ENCODE results near the gene SATB1. TPM values are rescaled to one million over a fixed set of nuclear protein-coding genes. Genes with fewer than 3 reads are reported as not detected.
A peak's percentile ranks its signal among the peaks of the same experiment; 100 is the strongest.

Gene SATB1
- total RNA-seq, 2 donors from 2014 or later, result 414 to 494 TPM

DNA sequence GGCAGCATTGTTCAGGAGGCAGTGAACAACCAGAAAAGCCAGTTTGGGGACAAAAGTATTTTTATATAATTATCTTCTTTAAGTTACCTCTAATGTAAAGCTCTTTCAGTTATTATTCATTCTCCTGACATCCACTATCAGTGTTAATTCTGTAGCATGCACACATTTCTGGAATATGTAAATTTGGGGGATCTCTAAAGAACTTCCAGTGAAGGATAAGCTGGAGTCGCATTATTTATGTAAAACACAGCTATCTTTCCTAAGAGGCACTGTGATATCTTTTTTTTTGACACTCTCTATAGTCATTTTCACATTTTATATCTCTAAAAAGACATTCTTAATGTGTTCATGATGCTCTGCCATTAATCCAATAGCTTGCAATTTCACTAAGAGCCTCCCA, 26.7 kb downstream of the SATB1 start:
- Mint-ChIP-seq H3K36me3 (ENCODE audit: low read depth) (peaks cover 100% of the 10 kb centered on the region), H3K4me1 (peaks cover 66% of the 10 kb centered on the region), H3K4me3 (peak overlapping the region; percentile 19), H3K9me3 (no peaks in the 10 kb centered on the region), H3K27ac (peak overlapping the region; percentile 75), H3K27me3 (no peaks in the 10 kb centered on the region)
- ATAC-seq (replicated peaks), result no peak

DNA sequence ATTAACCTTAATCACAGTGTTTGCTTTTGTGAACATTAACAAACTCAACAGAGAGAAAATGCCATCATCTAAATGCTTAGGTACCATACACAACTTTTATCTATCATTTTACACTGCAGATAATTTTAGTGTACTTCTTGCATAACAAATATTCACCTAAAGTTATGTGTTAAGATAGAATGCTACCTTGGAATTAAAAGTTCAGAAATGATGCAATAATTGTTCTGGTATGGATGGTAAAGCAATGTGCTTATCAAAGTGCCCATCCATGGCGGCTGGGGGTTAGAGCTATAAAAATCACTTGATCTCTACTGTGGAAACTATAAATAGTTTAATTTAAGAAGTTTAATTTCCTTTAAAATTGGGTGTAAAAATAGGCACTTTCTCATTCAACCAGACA, 28.7 kb downstream of the SATB1 start:
- Mint-ChIP-seq H3K9me3 (no peaks in the 10 kb centered on the region), H3K36me3 (ENCODE audit: low read depth) (peaks cover 100% of the 10 kb centered on the region), H3K27ac (peak overlapping the region; percentile 55), H3K4me1 (peaks cover 58% of the 10 kb centered on the region), H3K4me3 (no peak overlapping the region), H3K27me3 (no peaks in the 10 kb centered on the region)
- ATAC-seq (replicated peaks), result no peak

DNA sequence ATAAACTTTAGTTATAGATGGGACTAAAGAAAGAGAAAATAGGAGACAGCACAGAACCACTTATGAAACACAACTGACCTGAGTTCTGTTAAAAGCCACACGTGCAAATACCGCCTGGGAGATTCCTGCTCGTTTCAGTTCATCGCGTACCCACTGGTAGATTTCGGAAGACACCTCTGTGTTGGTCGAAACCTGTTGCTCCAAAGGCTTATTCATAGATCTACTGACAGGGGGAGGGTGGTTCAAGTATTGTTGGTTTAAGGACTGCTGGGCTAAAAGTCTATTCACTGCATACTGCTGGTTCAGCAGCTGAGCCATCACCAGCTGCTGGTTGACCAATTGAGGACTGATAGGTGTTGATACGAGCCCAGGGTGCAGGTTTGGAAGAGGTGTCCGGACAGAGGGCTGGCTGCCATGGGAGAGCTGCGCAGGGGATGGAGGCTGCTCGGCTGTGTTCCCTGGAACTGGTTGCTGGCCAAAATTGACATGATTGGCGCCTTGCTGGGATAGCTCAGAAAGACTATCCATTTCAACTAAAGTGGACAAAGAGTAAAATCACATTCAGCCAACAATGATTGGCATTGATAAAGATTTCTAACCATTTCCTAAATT, 30.6 kb downstream of the SATB1 start:
- H3K4me1 Mint-ChIP-seq, result peaks cover 44% of the 10 kb centered on the region
- peak overlapping the region; percentile 20 for H3K4me3 Mint-ChIP-seq
- peaks cover 100% of the 10 kb centered on the region for H3K36me3 Mint-ChIP-seq (ENCODE audit: low read depth)
- H3K27me3 Mint-ChIP-seq, result no peaks in the 10 kb centered on the region
- peak overlapping the region; percentile 60 for H3K27ac Mint-ChIP-seq
- ATAC-seq (replicated peaks), result no peak
- no peaks in the 10 kb centered on the region for H3K9me3 Mint-ChIP-seq

DNA sequence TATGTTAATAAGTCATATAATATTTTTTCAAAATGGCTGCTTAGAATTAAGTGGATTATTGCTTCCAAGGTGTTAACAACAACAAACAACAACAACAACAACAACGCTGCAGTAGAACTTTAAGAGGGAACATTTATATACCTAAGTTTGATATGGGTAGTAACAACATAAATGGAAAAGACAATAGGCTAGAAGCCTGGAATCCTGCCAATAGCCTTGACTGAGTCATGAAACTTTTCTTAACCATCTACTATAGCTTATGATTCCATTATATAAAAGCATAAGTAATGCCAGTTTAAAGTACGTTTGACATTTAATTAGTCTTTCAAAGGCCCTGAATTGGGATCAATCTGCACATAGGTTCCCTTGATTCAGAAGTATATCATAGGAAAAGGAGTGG, 31.2 kb downstream of the SATB1 start:
- peak overlapping the region; percentile 20 for H3K4me3 Mint-ChIP-seq
- H3K27ac Mint-ChIP-seq, result peak overlapping the region; percentile 60
- ATAC-seq (replicated peaks), result no peak
- H3K27me3 Mint-ChIP-seq, result no peaks in the 10 kb centered on the region
- peaks cover 100% of the 10 kb centered on the region for H3K36me3 Mint-ChIP-seq (ENCODE audit: low read depth)
- H3K4me1 Mint-ChIP-seq, result peaks cover 38% of the 10 kb centered on the region
- H3K9me3 Mint-ChIP-seq, result no peaks in the 10 kb centered on the region

DNA sequence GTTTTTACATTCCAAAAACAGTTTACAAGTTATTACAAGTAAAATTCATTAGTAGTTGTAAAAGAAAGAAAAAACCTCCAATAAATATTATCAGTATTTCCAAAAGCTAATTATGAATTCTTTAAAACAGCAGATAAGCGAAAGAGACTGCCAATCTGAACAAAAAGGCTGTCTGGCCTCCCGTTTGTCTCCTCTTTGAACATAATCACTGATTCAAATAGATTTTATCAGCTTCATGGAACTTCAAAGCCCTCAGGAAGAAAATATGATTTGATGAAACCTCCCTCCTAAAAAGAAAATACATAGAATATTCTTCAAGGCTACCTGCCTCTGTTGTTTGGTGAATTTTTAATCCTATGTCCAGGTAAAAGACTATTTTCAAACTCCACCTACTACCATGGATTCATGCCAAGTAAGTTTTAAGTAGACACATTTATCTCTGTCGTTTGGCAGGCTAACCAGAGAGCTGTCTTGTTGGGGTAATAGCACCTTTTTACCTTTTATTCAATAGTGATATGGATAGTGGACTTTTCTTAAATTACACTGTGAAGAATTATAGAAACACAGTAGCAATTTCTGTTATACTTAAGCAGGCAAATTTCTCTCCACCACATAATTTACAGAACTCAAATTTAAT, 35.0 kb downstream of the SATB1 start:
- H3K4me1 Mint-ChIP-seq, result peaks cover 20% of the 10 kb centered on the region
- no peak for ATAC-seq (replicated peaks)
- no peaks in the 10 kb centered on the region for H3K27me3 Mint-ChIP-seq
- H3K4me3 Mint-ChIP-seq, result no peak overlapping the region
- H3K9me3 Mint-ChIP-seq, result no peaks in the 10 kb centered on the region
- peaks cover 100% of the 10 kb centered on the region for H3K36me3 Mint-ChIP-seq (ENCODE audit: low read depth)
- H3K27ac Mint-ChIP-seq, result peak overlapping the region; percentile 74

DNA sequence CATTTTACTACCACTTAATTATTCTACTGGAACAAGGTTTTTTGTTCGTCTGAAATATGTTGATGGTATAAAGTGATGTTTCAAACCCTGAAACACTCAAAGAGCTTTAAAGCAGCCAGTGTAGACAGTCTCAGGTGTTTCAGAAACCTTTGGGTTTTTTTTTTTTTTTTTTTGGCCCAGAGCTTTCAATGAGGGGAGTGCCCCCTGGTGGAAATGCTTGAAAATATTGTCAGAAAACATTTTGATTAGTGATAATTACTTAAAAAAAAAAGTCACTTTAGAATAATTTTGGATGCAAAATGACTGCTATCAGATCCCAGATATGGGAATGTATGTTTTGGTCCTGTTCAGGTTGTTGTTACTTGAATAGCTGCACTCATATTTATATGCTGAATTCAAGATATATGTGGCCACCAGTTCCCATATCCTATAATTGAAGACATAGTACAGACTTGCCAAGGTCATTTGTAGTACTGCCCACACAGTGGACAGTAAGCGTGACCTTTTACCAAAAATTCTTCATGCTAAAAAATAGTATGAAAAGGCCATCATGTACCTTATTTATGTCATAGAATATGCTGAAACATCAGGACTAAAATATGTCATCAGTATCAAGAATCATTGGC, 35.9 kb downstream of the SATB1 start:
- ATAC-seq (replicated peaks), result no peak
- H3K9me3 Mint-ChIP-seq, result no peaks in the 10 kb centered on the region
- no peak overlapping the region for H3K27ac Mint-ChIP-seq
- H3K4me3 Mint-ChIP-seq, result no peak overlapping the region
- H3K36me3 Mint-ChIP-seq (ENCODE audit: low read depth), result peaks cover 100% of the 10 kb centered on the region
- H3K4me1 Mint-ChIP-seq, result peaks cover 14% of the 10 kb centered on the region
- H3K27me3 Mint-ChIP-seq, result no peaks in the 10 kb centered on the region

DNA sequence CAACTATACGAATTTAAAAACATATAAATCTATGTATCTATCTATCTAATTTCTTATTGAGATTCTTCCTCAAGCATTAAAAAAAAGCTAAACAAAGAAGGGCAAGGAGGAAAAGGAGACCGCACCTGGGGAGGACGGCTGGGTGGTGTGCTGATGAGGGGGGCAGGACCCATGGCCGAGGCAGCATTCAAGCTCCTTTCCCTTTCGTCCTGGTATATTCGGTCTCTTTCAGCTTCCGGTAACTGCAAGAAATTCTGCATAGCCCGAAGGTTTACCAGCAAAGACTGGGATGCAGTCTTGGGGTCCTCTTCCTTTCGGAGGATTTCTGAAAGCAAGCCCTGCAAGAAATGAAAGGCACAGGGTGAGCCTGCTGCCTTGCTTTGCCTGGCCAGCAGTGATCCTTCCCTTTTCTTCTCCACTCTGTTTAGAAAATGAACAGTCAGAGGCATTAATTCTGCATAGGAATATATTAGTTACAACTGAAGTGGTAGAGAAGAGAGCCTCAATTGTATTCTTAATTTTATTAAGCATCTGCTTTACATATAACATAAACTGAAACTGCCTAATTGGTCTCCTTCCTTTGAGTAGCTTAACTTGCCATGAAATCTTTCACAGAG, 38.8 kb downstream of the SATB1 start:
- H3K9me3 Mint-ChIP-seq, result no peaks in the 10 kb centered on the region
- H3K36me3 Mint-ChIP-seq (ENCODE audit: low read depth), result peaks cover 100% of the 10 kb centered on the region
- H3K4me1 Mint-ChIP-seq, result peaks cover 11% of the 10 kb centered on the region
- ATAC-seq (replicated peaks), result no peak
- no peaks in the 10 kb centered on the region for H3K27me3 Mint-ChIP-seq
- H3K4me3 Mint-ChIP-seq, result no peak overlapping the region
- H3K27ac Mint-ChIP-seq, result no peak overlapping the region

DNA sequence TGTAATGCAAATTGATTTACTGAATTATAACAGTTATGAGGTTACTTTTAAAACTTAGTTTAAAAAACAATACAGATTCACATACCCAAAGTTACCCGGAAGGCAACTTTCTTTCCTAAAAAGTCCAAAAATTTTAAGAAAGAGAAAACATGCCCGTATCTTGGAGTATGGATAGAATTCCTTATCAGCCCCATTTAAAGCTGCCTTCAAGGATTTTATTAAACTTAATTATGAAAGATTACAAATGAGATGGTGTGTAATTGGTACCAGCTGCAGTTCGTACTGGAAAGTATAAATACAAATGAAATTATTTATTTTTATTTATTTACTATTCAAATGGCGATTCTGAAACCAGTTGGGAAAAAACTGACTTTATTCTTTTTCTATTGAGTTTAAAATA, 39.4 kb downstream of the SATB1 start:
- no peak for ATAC-seq (replicated peaks)
- Mint-ChIP-seq H3K27me3 (no peaks in the 10 kb centered on the region), H3K9me3 (no peaks in the 10 kb centered on the region), H3K36me3 (ENCODE audit: low read depth) (peaks cover 100% of the 10 kb centered on the region), H3K27ac (no peak overlapping the region), H3K4me1 (peaks cover 11% of the 10 kb centered on the region), H3K4me3 (no peak overlapping the region)

DNA sequence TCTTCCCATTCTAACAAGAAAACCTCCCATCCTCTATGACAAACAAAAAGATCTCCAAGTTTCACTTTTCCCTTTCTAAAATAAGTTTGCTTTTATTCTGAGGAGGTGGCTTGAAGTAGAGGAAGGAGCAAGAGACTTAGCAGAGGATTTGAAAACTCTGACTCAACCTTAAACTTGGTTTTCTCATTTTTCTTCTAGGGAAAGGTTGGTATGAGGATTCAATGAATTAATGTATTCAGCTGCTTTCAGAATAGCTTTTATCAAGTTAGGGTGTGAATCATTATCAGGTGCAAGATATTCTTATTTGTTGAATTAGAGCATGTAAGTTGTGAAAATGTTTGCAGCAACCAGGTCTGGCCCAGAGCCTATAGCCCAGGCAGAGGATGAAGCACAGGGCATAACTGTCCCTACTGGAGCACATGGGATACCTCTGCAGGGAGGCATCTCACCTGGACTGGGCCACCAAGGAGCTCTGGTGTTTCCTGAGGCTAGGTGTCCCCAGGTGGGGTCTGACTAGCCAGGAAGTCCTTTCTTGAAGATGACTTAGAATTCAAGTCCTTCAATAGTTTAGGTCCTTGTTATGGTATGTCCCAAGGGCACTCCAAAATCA, 42.3 kb downstream of the SATB1 start:
- peak overlapping the region; percentile 50 for H3K27ac Mint-ChIP-seq
- H3K4me1 Mint-ChIP-seq, result peaks cover 11% of the 10 kb centered on the region
- ATAC-seq (replicated peaks), result peak; percentile 71
- peak overlapping the region; percentile 22 for H3K4me3 Mint-ChIP-seq
- H3K27me3 Mint-ChIP-seq, result no peaks in the 10 kb centered on the region
- no peaks in the 10 kb centered on the region for H3K9me3 Mint-ChIP-seq
- H3K36me3 Mint-ChIP-seq (ENCODE audit: low read depth), result peaks cover 100% of the 10 kb centered on the region

DNA sequence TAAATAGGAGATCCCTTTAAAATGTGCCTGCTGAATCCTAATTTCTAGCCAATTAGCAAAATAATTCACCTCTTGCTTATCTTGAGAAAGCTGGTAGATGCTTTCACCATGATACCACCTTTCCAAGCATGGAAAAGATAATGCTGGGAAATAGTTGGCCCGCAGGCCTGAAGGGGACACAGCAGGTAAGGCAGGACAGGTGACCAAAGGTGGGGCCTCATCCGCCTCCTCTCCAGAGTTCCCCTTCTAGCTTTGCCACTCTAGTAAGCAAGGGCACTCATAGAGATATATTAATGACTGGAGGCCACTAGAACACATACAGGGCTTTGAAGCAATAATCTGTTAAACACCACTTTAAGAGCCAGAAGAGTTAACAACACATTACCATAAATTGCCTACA, 45.5 kb downstream of the SATB1 start:
- Mint-ChIP-seq H3K27me3 (no peaks in the 10 kb centered on the region), H3K27ac (peak overlapping the region; percentile 63), H3K9me3 (no peaks in the 10 kb centered on the region), H3K4me3 (no peak overlapping the region), H3K36me3 (ENCODE audit: low read depth) (peaks cover 100% of the 10 kb centered on the region), H3K4me1 (peaks cover 30% of the 10 kb centered on the region)
- no peak for ATAC-seq (replicated peaks)

DNA sequence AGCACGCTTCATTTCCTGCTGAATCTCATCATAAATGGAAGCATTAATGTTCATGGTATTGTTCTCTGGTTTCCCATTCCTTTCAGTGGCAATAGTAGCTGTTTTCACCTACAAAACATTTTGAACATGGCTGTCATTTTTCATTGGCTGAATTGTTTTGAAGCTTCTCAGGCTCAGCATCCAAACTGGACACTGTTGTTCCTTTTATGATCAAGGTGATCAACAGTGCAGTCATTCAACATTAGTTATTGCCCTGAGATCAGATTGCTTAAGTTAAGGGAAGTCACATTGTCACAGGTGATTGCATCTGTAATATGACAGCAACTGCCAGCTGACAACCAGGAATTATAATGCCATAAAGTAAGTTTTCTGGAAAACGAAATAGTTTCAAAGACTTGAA, 46.9 kb downstream of the SATB1 start:
- Mint-ChIP-seq H3K4me3 (no peak overlapping the region), H3K27me3 (no peaks in the 10 kb centered on the region), H3K4me1 (peaks cover 40% of the 10 kb centered on the region), H3K36me3 (ENCODE audit: low read depth) (peaks cover 100% of the 10 kb centered on the region), H3K27ac (peak overlapping the region; percentile 59), H3K9me3 (no peaks in the 10 kb centered on the region)
- no peak for ATAC-seq (replicated peaks)

DNA sequence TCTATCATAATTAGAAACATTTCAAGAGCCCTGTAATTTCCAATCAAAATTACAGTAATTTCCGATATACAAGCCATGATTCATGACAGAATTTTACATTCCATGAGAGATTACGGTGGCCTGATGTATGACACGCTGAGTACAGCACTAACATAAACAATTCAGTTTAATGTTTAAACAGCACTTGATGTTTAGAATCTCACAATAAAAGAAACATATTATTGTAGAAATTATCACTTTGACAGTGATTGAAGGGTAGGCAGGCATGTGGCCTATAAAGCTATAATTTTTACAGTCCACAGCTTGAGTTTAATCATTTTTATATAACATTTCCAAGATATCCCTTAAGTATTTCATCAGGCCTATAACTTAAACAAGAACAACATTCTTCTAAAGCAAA, 48.5 kb downstream of the SATB1 start:
- Mint-ChIP-seq H3K4me3 (no peak overlapping the region), H3K27ac (no peak overlapping the region)

DNA sequence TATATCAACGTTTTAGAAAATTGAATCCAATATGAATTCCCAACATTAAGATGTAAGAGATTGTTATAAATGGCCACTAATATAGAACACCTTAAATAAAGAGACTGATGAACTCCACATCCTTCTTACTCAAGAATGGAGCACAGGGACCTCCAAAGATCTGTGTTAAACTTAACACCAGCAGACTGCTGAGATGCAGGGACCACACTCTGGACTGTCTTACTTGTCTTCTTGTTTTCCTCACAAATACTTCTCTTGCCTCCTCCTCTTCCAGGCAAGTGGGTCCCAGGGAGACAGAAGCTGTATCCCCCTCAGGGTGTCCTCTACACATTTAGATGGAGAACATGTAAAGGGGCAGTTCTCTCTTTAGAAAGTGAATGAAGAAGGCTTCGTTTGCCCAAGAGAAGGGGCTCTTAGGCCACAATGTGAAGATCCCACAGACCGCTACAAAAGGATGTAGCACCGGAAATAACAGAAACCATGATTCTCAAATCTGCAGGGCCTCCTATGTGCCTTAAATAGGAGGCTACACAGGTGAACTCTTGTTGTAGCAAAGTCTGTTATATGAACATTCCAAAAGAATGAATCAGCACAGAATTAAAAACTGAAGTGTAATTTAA, 52.2 kb downstream of the SATB1 start:
- Mint-ChIP-seq H3K27ac (peak overlapping the region; percentile 81), H3K27me3 (no peaks in the 10 kb centered on the region), H3K9me3 (no peaks in the 10 kb centered on the region), H3K4me1 (peaks cover 35% of the 10 kb centered on the region), H3K36me3 (ENCODE audit: low read depth) (peaks cover 100% of the 10 kb centered on the region), H3K4me3 (peak overlapping the region; percentile 7)
- peak; percentile 24 for ATAC-seq (replicated peaks)

More for the DNA sequence above, 48.5 kb downstream of the SATB1 start:
- no peak for ATAC-seq (replicated peaks)
- Mint-ChIP-seq H3K36me3 (ENCODE audit: low read depth) (peaks cover 100% of the 10 kb centered on the region), H3K9me3 (no peaks in the 10 kb centered on the region), H3K27me3 (no peaks in the 10 kb centered on the region), H3K4me1 (peaks cover 35% of the 10 kb centered on the region)

DNA sequence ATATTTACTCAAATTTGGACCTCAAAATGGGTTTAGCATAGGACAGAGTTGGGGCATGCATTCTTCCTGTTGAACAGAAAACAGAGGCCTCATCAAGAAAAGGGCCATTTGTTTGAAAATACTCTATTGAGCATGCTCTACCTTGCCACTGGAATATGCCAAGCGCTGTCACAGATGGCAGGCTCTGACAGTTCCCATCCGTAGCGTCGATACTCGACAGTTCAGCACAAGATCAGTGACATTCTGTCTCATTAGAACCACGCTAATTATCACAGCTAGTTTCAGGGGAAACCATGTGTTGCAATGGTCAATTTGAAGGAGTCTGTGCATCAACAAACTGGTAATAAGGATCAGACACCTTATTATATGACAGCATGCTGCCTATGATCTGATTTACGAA, 54.5 kb downstream of the SATB1 start:
- peak overlapping the region; percentile 47 for H3K27ac Mint-ChIP-seq
- peaks cover 45% of the 10 kb centered on the region for H3K4me1 Mint-ChIP-seq
- ATAC-seq (replicated peaks), result no peak
- H3K4me3 Mint-ChIP-seq, result no peak overlapping the region
- peaks cover 100% of the 10 kb centered on the region for H3K36me3 Mint-ChIP-seq (ENCODE audit: low read depth)
- no peaks in the 10 kb centered on the region for H3K9me3 Mint-ChIP-seq
- no peaks in the 10 kb centered on the region for H3K27me3 Mint-ChIP-seq
